Upper lobe of left lung (tissue), 6 donors: ENCODE data around the gene XCL1. TPM values are rescaled to one million over a fixed set of nuclear protein-coding genes. Genes with fewer than 3 reads are reported as not detected.
"Not testable (repeated sequence)": the region's sequence is repeated elsewhere in the genome, so short reads cannot be mapped to it uniquely, and the experiment has no call there.

Experiments
- ATAC-seq, 2 donors: fragments of 200-7000 bp; cut with Tn5 transposase; one replicate each; pipeline ENCODE4 v1.9.1; 2022; ENCODE audit warnings: mild to moderate bottlenecking in 2 of 2, moderate library complexity in 2 of 2; ENCODE audit not compliant: low FRiP score in 2 of 2
- DNase-seq, 2 donors: peaks; one replicate each; pipeline ENCODE4 v3.0.0-alpha.2; 2019 to 2020
- H3K27ac ChIP-seq, 4 donors: fragments of 200-600 bp; sonication (generic); one replicate each; pipeline ENCODE4 v1.5.1; 2016 to 2019
- H3K27me3 ChIP-seq, 4 donors: fragments of 200-600 bp; sonication (generic); one replicate each; pipeline ENCODE4 v1.5.1; 2017 to 2019
- H3K36me3 ChIP-seq, 4 donors: fragments of 200-600 bp; sonication (generic); one replicate each; pipeline ENCODE4 v1.5.1; 2016 to 2019
- H3K4me1 ChIP-seq, 4 donors: fragments of 200-600 bp; sonication (generic); one replicate each; pipeline ENCODE4 v1.5.1; 2018 to 2019
- H3K4me3 ChIP-seq, 4 donors: fragments of 200-600 bp; sonication (generic); one replicate each; pipeline ENCODE4 v1.5.1; 2017 to 2019; ENCODE audit warnings: mild to moderate bottlenecking in 2 of 4, moderate library complexity in 1 of 4
- H3K9me3 ChIP-seq, 4 donors: fragments of 200-600 bp; sonication (generic); one replicate each; pipeline ENCODE4 v1.5.1; 2018 to 2019
- EP300 ChIP-seq, 4 donors: sonication (generic); formaldehyde crosslinking; IDR thresholded peaks; one replicate each; pipeline ENCODE4 v1.5.1; 2017; ENCODE audit warnings: antibody characterized with exemption in 4 of 4, control low read depth in 2 of 4
- POLR2A ChIP-seq, 4 donors: fragments of 450-650 bp; IDR thresholded peaks; one replicate each; pipeline ENCODE4 v1.5.1; 2016 to 2017; ENCODE audit warnings: antibody characterized with exemption in 4 of 4, mild to moderate bottlenecking in 2 of 4
- POLR2AphosphoS5 ChIP-seq, 2 donors: sonication (generic); formaldehyde crosslinking; IDR thresholded peaks; one replicate each; pipeline ENCODE4 v1.5.1; 2017; ENCODE audit warnings: antibody characterized with exemption in 2 of 2
- WGBS, 2 donors: methylation state at CpG; one replicate each; pipeline ENCODE4 v1.1.5; 2017 to 2018; 5-methylcytosine and 5-hydroxymethylcytosine counted together
- total RNA-seq, 6 donors: library from RNA; depleted of rRNA in 4 of 6; stranded (reverse); fragments of >200 nt in 4 of 6; gene quantifications; one replicate each; pipeline versions ENCODE4 v1.1.0 to v1.2.1, GENCODE V29; 2016 to 2021
- TF ChIP-seq, protein P1 (sequence below), 6 experiments: fragments of 450-650 bp in 4 of 6; fragments of 200-600 bp in 2 of 6; sonication (generic) in 2 of 6; IDR thresholded peaks; one replicate each; pipeline ENCODE4 v1.5.1; 2016 to 2019; ENCODE audit warnings: antibody characterized with exemption in 6 of 6
- donor health status: DM: no; HTN: no; CAD: no; lungs with moderate emphysema.
- donor health status: DM: no; HTN: yes; CAD: no; lungs with severe emphysema.

The XCL1 gene
- total RNA-seq, 6 donors from 2014 or later, result 0.30 to 2.2 (median 1.2) TPM; not detected in 1

DNA sequence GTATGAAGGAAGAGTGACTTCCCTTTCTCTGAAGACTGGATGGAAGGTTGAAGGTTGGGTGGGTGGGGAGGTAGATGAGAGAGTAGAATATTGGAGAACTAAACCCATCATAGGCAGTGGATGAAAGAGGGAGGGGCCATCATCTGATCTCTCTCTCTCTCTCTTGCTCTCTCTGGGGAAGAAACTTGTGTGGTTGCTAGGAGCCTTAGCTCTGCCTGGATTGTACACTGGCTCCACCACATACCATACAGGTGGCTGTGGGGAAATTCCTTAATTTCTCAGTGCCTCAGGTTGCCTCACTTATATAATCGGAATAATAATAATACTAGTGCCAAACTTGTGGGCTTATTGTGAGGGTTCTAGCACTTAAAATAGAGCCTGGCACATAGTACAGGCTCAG is 9.5 kb downstream of the XCL1 start:
- H3K27ac ChIP-seq, result no peak overlapping the region
- DNase-seq, result no peak
- TF ChIP-seq POLR2AphosphoS5 (IDR thresholded peaks at IDR 0.05), result no peak
- TF ChIP-seq, protein P1, sequence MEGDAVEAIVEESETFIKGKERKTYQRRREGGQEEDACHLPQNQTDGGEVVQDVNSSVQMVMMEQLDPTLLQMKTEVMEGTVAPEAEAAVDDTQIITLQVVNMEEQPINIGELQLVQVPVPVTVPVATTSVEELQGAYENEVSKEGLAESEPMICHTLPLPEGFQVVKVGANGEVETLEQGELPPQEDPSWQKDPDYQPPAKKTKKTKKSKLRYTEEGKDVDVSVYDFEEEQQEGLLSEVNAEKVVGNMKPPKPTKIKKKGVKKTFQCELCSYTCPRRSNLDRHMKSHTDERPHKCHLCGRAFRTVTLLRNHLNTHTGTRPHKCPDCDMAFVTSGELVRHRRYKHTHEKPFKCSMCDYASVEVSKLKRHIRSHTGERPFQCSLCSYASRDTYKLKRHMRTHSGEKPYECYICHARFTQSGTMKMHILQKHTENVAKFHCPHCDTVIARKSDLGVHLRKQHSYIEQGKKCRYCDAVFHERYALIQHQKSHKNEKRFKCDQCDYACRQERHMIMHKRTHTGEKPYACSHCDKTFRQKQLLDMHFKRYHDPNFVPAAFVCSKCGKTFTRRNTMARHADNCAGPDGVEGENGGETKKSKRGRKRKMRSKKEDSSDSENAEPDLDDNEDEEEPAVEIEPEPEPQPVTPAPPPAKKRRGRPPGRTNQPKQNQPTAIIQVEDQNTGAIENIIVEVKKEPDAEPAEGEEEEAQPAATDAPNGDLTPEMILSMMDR (IDR thresholded peaks at IDR 0.05), result no peak
- H3K36me3 ChIP-seq, result no peaks in the 10 kb centered on the region
- ATAC-seq, result no peak
- no peaks in the 10 kb centered on the region for H3K4me1 ChIP-seq
- no peaks in the 10 kb centered on the region for H3K27me3 ChIP-seq
- H3K9me3 ChIP-seq, result no peaks in the 10 kb centered on the region
- no peak overlapping the region for H3K4me3 ChIP-seq
- WGBS, 2 donors, result 91 to 94% methylated on average over 1 of the region's 1 CpG

DNA sequence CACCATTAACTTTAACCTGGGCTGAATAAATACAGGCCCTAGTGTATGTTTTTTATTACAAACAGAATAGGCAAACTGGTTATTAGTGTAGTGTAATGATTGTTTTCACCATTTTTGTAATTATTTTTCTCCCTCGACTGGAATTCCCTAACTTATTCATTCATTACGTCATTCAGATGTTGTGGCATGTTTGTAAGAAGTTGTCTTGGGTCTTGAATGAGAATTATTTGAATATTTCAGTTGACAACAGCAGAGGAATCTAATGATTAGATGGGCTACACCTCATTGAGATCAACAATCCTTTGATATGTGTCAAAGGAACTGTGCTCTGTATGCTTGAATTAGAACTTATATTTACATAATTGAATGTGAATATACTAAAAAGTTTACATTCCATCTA is 12.8 kb downstream of the XCL1 start:
- ATAC-seq, result no peak

DNA sequence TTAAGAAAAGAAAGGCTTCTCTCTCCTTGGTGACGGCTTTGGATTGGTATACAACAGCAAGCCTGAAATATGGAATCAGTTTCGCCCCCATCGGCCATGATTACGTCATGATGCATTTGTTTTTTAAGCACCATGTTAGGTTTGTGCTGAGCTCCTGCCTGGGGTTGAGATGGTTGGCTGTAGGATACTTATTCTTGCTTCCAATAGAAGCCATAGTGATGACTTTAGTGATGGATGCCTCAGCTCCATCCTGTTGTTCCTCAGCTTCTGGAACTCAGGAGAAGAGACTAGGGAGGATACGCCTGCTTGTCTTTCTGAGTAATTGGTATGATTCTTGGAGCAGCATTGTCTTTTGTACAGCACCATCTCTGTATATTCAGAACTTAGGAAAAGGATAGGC is 14.7 kb downstream of the XCL1 start:
- DNase-seq, result no peak
- no peaks in the 10 kb centered on the region for H3K9me3 ChIP-seq
- TF ChIP-seq POLR2A (IDR thresholded peaks at IDR 0.05), result no peak
- TF ChIP-seq EP300 (IDR thresholded peaks at IDR 0.05), result no peak
- TF ChIP-seq POLR2AphosphoS5 (IDR thresholded peaks at IDR 0.05), result no peak
- TF ChIP-seq, protein P1 (IDR thresholded peaks at IDR 0.05), result no peak
- ATAC-seq, result no peak
- 93 to 95% methylated on average over 5 of the region's 5 CpGs for WGBS, 2 donors
- no peaks in the 10 kb centered on the region for H3K4me1 ChIP-seq
- H3K36me3 ChIP-seq, result no peaks in the 10 kb centered on the region
- no peak overlapping the region for H3K27ac ChIP-seq
- no peak overlapping the region for H3K4me3 ChIP-seq
- no peaks in the 10 kb centered on the region for H3K27me3 ChIP-seq

More for the DNA sequence above, 12.8 kb downstream of the XCL1 start:
- Histone ChIP-seq H3K4me1 (no peaks in the 10 kb centered on the region), H3K4me3 (no peak overlapping the region), H3K27ac (no peak overlapping the region), H3K9me3 (no peaks in the 10 kb centered on the region), H3K36me3 (no peaks in the 10 kb centered on the region), H3K27me3 (no peaks in the 10 kb centered on the region)
- WGBS, 2 donors, result 81% methylated on average over 2 of the region's 2 CpGs
- no peak for DNase-seq
- TF ChIP-seq EP300 (IDR thresholded peaks at IDR 0.05), result no peak
- TF ChIP-seq, protein P1 (IDR thresholded peaks at IDR 0.05), result no peak
- TF ChIP-seq POLR2A (IDR thresholded peaks at IDR 0.05), result no peak
- no peak for TF ChIP-seq POLR2AphosphoS5 (IDR thresholded peaks at IDR 0.05)

DNA sequence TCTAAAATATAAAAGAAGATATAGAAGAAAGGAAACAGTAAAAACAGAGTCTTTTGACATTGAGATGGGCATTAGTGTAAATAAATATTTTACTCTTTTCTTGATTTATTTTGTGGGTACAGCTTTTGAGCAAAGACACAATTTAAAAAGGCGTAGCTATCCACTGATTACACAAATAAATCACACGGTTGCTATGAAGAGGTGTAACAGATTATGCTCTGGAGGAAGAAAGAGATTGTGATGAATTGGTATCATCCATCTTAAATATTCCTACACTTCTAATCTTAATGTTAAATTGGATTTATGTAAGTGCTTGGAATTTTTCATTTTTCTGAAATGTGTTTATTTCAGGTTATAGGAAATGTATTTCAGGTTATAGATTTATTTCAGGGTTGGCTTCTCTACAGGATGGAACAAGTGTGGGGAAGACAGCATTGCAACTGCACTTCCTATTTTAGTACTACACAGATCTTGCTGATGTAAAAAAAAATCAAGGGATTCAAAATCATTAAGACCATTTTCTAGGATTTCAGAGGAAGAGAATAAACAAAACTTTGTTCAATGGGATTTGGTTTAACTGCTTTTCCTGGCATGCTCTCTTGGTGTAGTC is 15.3 kb downstream of the XCL1 start:
- H3K4me3 ChIP-seq, result no peak overlapping the region
- TF ChIP-seq POLR2A (IDR thresholded peaks at IDR 0.05), result no peak
- TF ChIP-seq EP300 (IDR thresholded peaks at IDR 0.05), result no peak
- TF ChIP-seq, protein P1 (IDR thresholded peaks at IDR 0.05), result no peak
- no peak for TF ChIP-seq POLR2AphosphoS5 (IDR thresholded peaks at IDR 0.05)
- WGBS, 2 donors, result 60 to 69% methylated on average over 2 of the region's 2 CpGs
- peaks cover 0 to 3% (median 0%) of the 10 kb centered on the region in 4 donors for H3K9me3 ChIP-seq
- no peaks in the 10 kb centered on the region for H3K4me1 ChIP-seq
- no peaks in the 10 kb centered on the region for H3K36me3 ChIP-seq
- ATAC-seq, result no peak
- no peaks in the 10 kb centered on the region for H3K27me3 ChIP-seq
- no peak for DNase-seq
- H3K27ac ChIP-seq, result no peak overlapping the region

DNA sequence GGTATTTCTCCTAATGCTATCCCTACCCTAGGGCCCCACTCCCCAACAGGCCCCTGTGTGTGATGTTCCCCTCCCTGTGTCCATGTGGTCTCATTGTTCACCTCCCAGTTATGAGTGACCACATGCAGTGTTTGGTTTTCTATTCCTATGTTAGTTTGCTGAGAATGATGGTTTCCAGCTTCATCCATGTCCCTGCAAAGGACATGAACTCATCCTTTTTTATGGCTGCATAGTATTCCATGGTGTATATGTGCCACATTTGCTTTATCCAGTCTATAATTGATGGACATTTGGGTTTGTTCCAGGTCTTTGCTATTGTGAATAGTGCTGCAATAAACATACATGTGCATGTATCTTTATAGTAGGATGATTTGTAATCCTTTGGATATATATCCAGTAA is 19.0 kb downstream of the XCL1 start:
- DNase-seq, H3K36me3 ChIP-seq, H3K27me3 ChIP-seq, ATAC-seq, H3K4me1 ChIP-seq, H3K27ac ChIP-seq, H3K9me3 ChIP-seq, H3K4me3 ChIP-seq: not testable (repeated sequence)
